Measurements from ENCODE around the gene HDAC4. TPM values are rescaled to one million over a fixed set of nuclear protein-coding genes. Genes with fewer than 3 reads are reported as not detected.
A peak's percentile ranks its signal among the peaks of the same experiment; 100 is the strongest.

HDAC4 gene
- total and polyA plus RNA-seq, 12 donors, result 3.7 to 40.0 (median 25.5) TPM

GRCh38 chr2:239035997-239036731, 364.7 kb downstream of the HDAC4 start:
- peaks cover 0 to 29% (median 14%) of the 10 kb centered on the region in 7 donors for H3K27me3 ChIP-seq
- TF ChIP-seq CTCF (IDR thresholded peaks at IDR 0.05), result no peak
- WGBS, 2 donors, result 64 to 74% methylated on average over 15 of the region's 15 CpGs
- H3K4me1 ChIP-seq, result peaks cover 0 to 5% (median 0%) of the 10 kb centered on the region in 9 donors
- no peaks in the 10 kb centered on the region for H3K9me3 ChIP-seq
- DNase-seq, result no peak
- H3K4me3 ChIP-seq, result no peak overlapping the region
- intact Hi-C loops (cut with DNase I), result loop anchor here in 8 of 10 donors (5.0 to 10.0 kb wide), 8 partner anchors 69 to 1109 kb away; partner anchors contain the start of gene OTOS (in 5 of the 8)
- H3K36me3 ChIP-seq, result no peaks in the 10 kb centered on the region
- no peak overlapping the region for H3K27ac ChIP-seq
- peak in 1 of 8 donors; percentile 25 for ATAC-seq

GRCh38 chr2:239035361-239035814, 365.4 kb downstream of the HDAC4 start:
- Histone ChIP-seq H3K9me3 (no peaks in the 10 kb centered on the region), H3K27me3 (peaks cover 0 to 36% (median 14%) of the 10 kb centered on the region in 7 donors), H3K4me1 (peaks cover 0 to 5% (median 0%) of the 10 kb centered on the region in 9 donors), H3K36me3 (no peaks in the 10 kb centered on the region), H3K4me3 (no peak overlapping the region), H3K27ac (no peak overlapping the region)
- intact Hi-C loops (cut with DNase I), result loop anchor here in 8 of 10 donors (5.0 to 10.0 kb wide), 8 partner anchors 69 to 1109 kb away; partner anchors contain the start of gene OTOS (in 5 of the 8)
- ATAC-seq, result peak; percentile 68 to 89 (median 86)
- TF ChIP-seq CTCF (IDR thresholded peaks at IDR 0.05), result peak; percentile 85 to 94 (median 91)
- WGBS, 2 donors, result 36 to 38% methylated on average over 26 to 29 of the region's 29 CpGs
- DNase-seq, result peak; percentile 32 to 70

- WGBS, 2 donors, result 70 to 74% methylated on average over 19 of the region's 19 CpGs
- no peaks in the 10 kb centered on the region for H3K36me3 ChIP-seq
- no peak overlapping the region for H3K4me3 ChIP-seq
- peak in 3 of 8 donors; percentile 5 to 40 (median 16) for ATAC-seq
- no peak overlapping the region for H3K27ac ChIP-seq
- H3K27me3 ChIP-seq, result peaks cover 0 to 42% (median 14%) of the 10 kb centered on the region in 7 donors
- no peaks in the 10 kb centered on the region for H3K9me3 ChIP-seq
- H3K4me1 ChIP-seq, result peaks cover 0 to 5% (median 0%) of the 10 kb centered on the region in 9 donors
- no peak for DNase-seq
- no peak for TF ChIP-seq CTCF (IDR thresholded peaks at IDR 0.05)
- intact Hi-C loops (cut with DNase I), result loop anchor here in 8 of 10 donors (5.0 to 10.0 kb wide), 9 partner anchors 70 to 1110 kb away; partner anchors contain the start of gene OTOS (in 5 of the 8)
Observed at GRCh38 chr2:239034561-239035341, 366.1 kb downstream of the HDAC4 start.
